GM18505 (cell line): ENCODE data around the gene LDLRAP1.

Experiments used
- ATAC-seq: cut with Tn5 transposase; IDR thresholded peaks from one replicate; pipeline ENCODE4 v1.9.1; 2021; ENCODE audit not compliant: unreplicated experiment
- POLR2A ChIP-seq: IDR thresholded peaks from 4 replicates; pipeline ENCODE4 v1.6.1; 2011; ENCODE audit warnings: borderline replicate concordance; ENCODE audit not compliant: insufficient read depth, insufficient read length; ENCODE audit errors: extremely low read depth

The LDLRAP1 gene

GRCh38 chr1:25618433-25618808 is 75.0 kb downstream of the LDLRAP1 start:
- no peak for TF ChIP-seq POLR2A
- ATAC-seq = no peak
